Neural cell (in vitro differentiated cells): Measurements from ENCODE around the gene AEN. TPM values are rescaled to one million over a fixed set of nuclear protein-coding genes. Genes with fewer than 3 reads are reported as not detected.
A peak's percentile ranks its signal among the peaks of the same experiment; 100 is the strongest.

Source experiments
- H2AFZ ChIP-seq: fragments of 200-600, 300-800 bp; sonication (generic), shearing (Covaris generic); 2 replicates; pipeline ENCODE4 v1.6.0; 2014; ENCODE audit warnings: low read depth, mild to moderate bottlenecking, antibody characterized with exemption, low read length, moderate library complexity
- H3F3A ChIP-seq: fragments of 200-600 bp; shearing (Covaris generic); 2 replicates; pipeline ENCODE4 v1.6.1; 2016; ENCODE audit warnings: mild to moderate bottlenecking, moderate library complexity, mixed read lengths, antibody characterized with exemption, low read length; ENCODE audit not compliant: insufficient read depth, poor library complexity, severe bottlenecking
- H3K27ac ChIP-seq: fragments of 200-600, 300-800 bp; sonication (generic), shearing (Covaris generic); 2 replicates; pipeline ENCODE4 v1.5.1; 2014; ENCODE audit warnings: mild to moderate bottlenecking, low read length, moderate library complexity
- H3K27me3 ChIP-seq: fragments of 300-800, 200-600 bp; sonication (generic), shearing (Covaris generic); 2 replicates; pipeline ENCODE4 v1.6.0; 2014; ENCODE audit warnings: mild to moderate bottlenecking, low read depth, low read length, moderate library complexity; ENCODE audit not compliant: insufficient read depth
- H3K36me3 ChIP-seq: fragments of 300-800, 200-600 bp; sonication (generic), shearing (Covaris generic); 2 replicates; pipeline ENCODE4 v1.5.1; 2014; ENCODE audit warnings: mild to moderate bottlenecking, antibody characterized with exemption, low read length, moderate library complexity; ENCODE audit not compliant: insufficient read depth
- H3K4me2 ChIP-seq: fragments of 300-800, 200-600 bp; sonication (generic), shearing (Covaris generic); 2 replicates; pipeline ENCODE4 v1.6.0; 2014; ENCODE audit warnings: mild to moderate bottlenecking, low read length
- H3K4me3 ChIP-seq: fragments of 300-800, 200-600 bp; sonication (generic), shearing (Covaris generic); 2 replicates; pipeline ENCODE4 v1.5.1; 2014; ENCODE audit warnings: mild to moderate bottlenecking, low read length, moderate library complexity
- H3K79me2 ChIP-seq: fragments of 200-600 bp; shearing (Covaris generic); replicated peaks from 2 replicates; pipeline ENCODE4 v1.6.0; 2014; ENCODE audit warnings: mild to moderate bottlenecking, low read length, moderate library complexity; ENCODE audit not compliant: insufficient read depth
- H3K9ac ChIP-seq: fragments of 300-800, 200-600 bp; sonication (generic), shearing (Covaris generic); 2 replicates; pipeline ENCODE4 v1.6.1; 2016; ENCODE audit warnings: mild to moderate bottlenecking, low read length, mixed read lengths
- H3K9me2 ChIP-seq: fragments of 200-600 bp; shearing (Covaris generic); 2 replicates; pipeline ENCODE4 v1.6.1; 2016; ENCODE audit warnings: mild to moderate bottlenecking, low read length, mixed read lengths; ENCODE audit not compliant: insufficient read depth
- H3K9me3 ChIP-seq: fragments of 200-600, 300-800 bp; sonication (generic), shearing (Covaris generic); 2 replicates; pipeline ENCODE4 v1.6.1; 2016; ENCODE audit warnings: mild to moderate bottlenecking, mixed run types, low read length, moderate library complexity, mixed read lengths
- H4K20me1 ChIP-seq: fragments of 200-600 bp; shearing (Covaris generic); 2 replicates; pipeline ENCODE4 v1.6.1; 2016; ENCODE audit warnings: mild to moderate bottlenecking, mixed run types; ENCODE audit not compliant: insufficient read depth
- CTCF ChIP-seq: fragments of 450-650 bp; IDR thresholded peaks from 2 replicates; pipeline ENCODE4 v1.5.1; 2014; ENCODE audit warnings: antibody characterized with exemption, mild to moderate bottlenecking, moderate library complexity; ENCODE audit not compliant: poor library complexity, severe bottlenecking
- EP300 ChIP-seq: fragments of 450-650 bp; conservative IDR thresholded peaks from 2 replicates; pipeline ENCODE4 v1.6.1; 2014; ENCODE audit warnings: antibody characterized with exemption, mild to moderate bottlenecking, moderate library complexity; ENCODE audit not compliant: poor library complexity, severe bottlenecking
- EZH2 ChIP-seq: fragments of 200-600, 300-800 bp; shearing (Covaris generic), sonication (generic); IDR thresholded peaks from 2 replicates; pipeline ENCODE4 v1.6.1; 2014; ENCODE audit warnings: antibody characterized with exemption, low read length, borderline replicate concordance, mild to moderate bottlenecking; ENCODE audit not compliant: insufficient read depth, poor library complexity, severe bottlenecking
- MXI1 ChIP-seq: fragments of 450-650 bp; conservative IDR thresholded peaks from 2 replicates; pipeline ENCODE4 v1.6.1; 2014; ENCODE audit warnings: antibody characterized with exemption, mild to moderate bottlenecking; ENCODE audit not compliant: poor library complexity, severe bottlenecking
- POLR2AphosphoS5 ChIP-seq: IDR thresholded peaks from 2 replicates; pipeline ENCODE4 v1.6.1; 2012
- RAD21 ChIP-seq: fragments of 450-650 bp; conservative IDR thresholded peaks from 2 replicates; pipeline ENCODE4 v1.6.1; 2014; ENCODE audit warnings: antibody characterized with exemption, mild to moderate bottlenecking, moderate library complexity
- REST ChIP-seq: IDR thresholded peaks from 2 replicates; pipeline ENCODE4 v1.6.1; 2012; ENCODE audit warnings: borderline replicate concordance
- SMC3 ChIP-seq: fragments of 450-650 bp; conservative IDR thresholded peaks from 2 replicates; pipeline ENCODE4 v1.6.1; 2014; ENCODE audit warnings: antibody characterized with exemption, mild to moderate bottlenecking, moderate library complexity; ENCODE audit not compliant: poor library complexity
- TAF1 ChIP-seq: IDR thresholded peaks from 2 replicates; pipeline ENCODE4 v1.6.1; 2012; ENCODE audit warnings: low read depth
- polyA plus RNA-seq: library from polyadenylated mRNA; depleted of rRNA; stranded (reverse); fragments of >200 nt; gene quantifications from 2 replicates; pipeline ENCODE4 v1.2.3, GENCODE V29; 2014

AEN gene
- polyA plus RNA-seq, 1 donor from 2014 or later: 17.2 TPM

GRCh38 chr15:88656760-88657221, 35.7 kb downstream of the AEN start:
- Histone ChIP-seq H3K36me3 (no peaks in the 10 kb centered on the region), H3K9me3 (no peaks in the 10 kb centered on the region), H3K9me2 (no peaks in the 10 kb centered on the region), H3K4me2 (no peak overlapping the region), H2AFZ (no peak overlapping the region), H3F3A (no peaks in the 10 kb centered on the region), H3K4me3 (no peak overlapping the region), H3K9ac (no peak overlapping the region), H4K20me1 (no peaks in the 10 kb centered on the region), H3K27me3 (no peaks in the 10 kb centered on the region), H3K27ac (no peak overlapping the region), H3K79me2 (no peaks in the 10 kb centered on the region)
- TF ChIP-seq TAF1 (no peak), CTCF (no peak), SMC3 (no peak), RAD21 (no peak), EZH2 (no peak), POLR2AphosphoS5 (no peak), EP300 (no peak), REST (no peak), MXI1 (no peak)

- Histone ChIP-seq H3K79me2 (no peaks in the 10 kb centered on the region), H3K27ac (no peak overlapping the region), H3K27me3 (no peaks in the 10 kb centered on the region), H2AFZ (no peak overlapping the region), H3K36me3 (no peaks in the 10 kb centered on the region), H3F3A (no peaks in the 10 kb centered on the region), H3K9me2 (no peaks in the 10 kb centered on the region), H3K9me3 (no peaks in the 10 kb centered on the region), H3K4me2 (no peak overlapping the region), H3K9ac (no peak overlapping the region), H4K20me1 (no peaks in the 10 kb centered on the region), H3K4me3 (no peak overlapping the region)
- peak; percentile 60 for TF ChIP-seq CTCF
- TF ChIP-seq SMC3: peak; percentile 61
- TF ChIP-seq TAF1: no peak
- TF ChIP-seq EP300: no peak
- TF ChIP-seq RAD21: peak; percentile 60
These were observed 36.4 kb downstream of the AEN start for GRCh38 chr15:88657326-88658069.
